Adrenal gland (tissue), 5 donors: ENCODE results near the gene AMZ1.

Source experiments
- POLR2A ChIP-seq, 2 donors: fragments of 450-650 bp; IDR thresholded peaks; one replicate each; pipeline ENCODE4 v1.6.1; 2017; ENCODE audit warnings: antibody characterized with exemption in 2 of 2, mild to moderate bottlenecking in 2 of 2, moderate library complexity in 1 of 2
- TF ChIP-seq, protein P1 (sequence below), 6 experiments: fragments of 450-650 bp in 4 of 6; fragments of 200-600 bp in 2 of 6; sonication (generic) in 1 of 6; IDR thresholded peaks; 1 replicate in 5 of 6; 2 replicates in 1 of 6; pipeline versions ENCODE4 v1.5.1 to v1.8.0; 2016 to 2021; ENCODE audit warnings: antibody characterized with exemption in 6 of 6, mild to moderate bottlenecking in 2 of 6, moderate library complexity in 1 of 6
- donor health status: DM: no; HTN: no; CAD: no.

DNA sequence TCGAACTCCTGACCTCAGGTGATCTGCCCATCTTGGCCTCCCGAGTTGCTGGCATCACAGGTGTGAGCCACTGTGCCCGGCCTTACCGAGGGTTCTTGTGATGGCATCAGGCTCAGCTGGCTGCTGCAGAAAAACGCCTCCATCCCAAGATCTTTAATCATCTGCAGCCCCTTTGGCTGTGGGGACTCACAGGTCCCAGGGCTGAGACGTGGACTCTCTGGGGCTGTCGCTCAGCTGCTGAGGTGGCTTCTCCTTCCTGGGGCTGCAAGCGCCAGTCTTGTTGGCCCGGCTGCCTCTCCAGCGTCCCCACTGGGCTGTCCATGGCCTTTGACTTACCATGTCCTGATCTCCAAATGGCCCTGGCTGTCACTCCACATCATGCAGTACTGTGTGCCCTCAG lies 20.0 kb downstream of the AMZ1 start:
- TF ChIP-seq, protein P1, sequence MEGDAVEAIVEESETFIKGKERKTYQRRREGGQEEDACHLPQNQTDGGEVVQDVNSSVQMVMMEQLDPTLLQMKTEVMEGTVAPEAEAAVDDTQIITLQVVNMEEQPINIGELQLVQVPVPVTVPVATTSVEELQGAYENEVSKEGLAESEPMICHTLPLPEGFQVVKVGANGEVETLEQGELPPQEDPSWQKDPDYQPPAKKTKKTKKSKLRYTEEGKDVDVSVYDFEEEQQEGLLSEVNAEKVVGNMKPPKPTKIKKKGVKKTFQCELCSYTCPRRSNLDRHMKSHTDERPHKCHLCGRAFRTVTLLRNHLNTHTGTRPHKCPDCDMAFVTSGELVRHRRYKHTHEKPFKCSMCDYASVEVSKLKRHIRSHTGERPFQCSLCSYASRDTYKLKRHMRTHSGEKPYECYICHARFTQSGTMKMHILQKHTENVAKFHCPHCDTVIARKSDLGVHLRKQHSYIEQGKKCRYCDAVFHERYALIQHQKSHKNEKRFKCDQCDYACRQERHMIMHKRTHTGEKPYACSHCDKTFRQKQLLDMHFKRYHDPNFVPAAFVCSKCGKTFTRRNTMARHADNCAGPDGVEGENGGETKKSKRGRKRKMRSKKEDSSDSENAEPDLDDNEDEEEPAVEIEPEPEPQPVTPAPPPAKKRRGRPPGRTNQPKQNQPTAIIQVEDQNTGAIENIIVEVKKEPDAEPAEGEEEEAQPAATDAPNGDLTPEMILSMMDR (IDR thresholded peaks at IDR 0.05), result no peak
- TF ChIP-seq POLR2A (IDR thresholded peaks at IDR 0.05), result no peak
